Breast epithelium (tissue), 4 donors: ENCODE measurements around the gene M1AP. TPM values are rescaled to one million over a fixed set of nuclear protein-coding genes. Genes with fewer than 3 reads are reported as not detected.
"Not testable (repeated sequence)": the region's sequence is repeated elsewhere in the genome, so short reads cannot be mapped to it uniquely, and the experiment has no call there.

Experiments
- DNase-seq, 2 donors: peaks; one replicate each; pipeline ENCODE4 v3.0.0-alpha.2; 2019; ENCODE audit warnings: low spot score in 2 of 2
- H3K27ac ChIP-seq, 2 donors: fragments of 200-600 bp; sonication (generic) in 1 of 2; one replicate each; pipeline ENCODE4 v1.5.1; 2016 to 2019; ENCODE audit warnings: mild to moderate bottlenecking in 1 of 2
- H3K27me3 ChIP-seq, 2 donors: fragments of 200-600 bp; sonication (generic) in 1 of 2; one replicate each; pipeline versions ENCODE4 v1.5.1 to v1.6.0; 2017 to 2019; ENCODE audit warnings: control low read depth in 1 of 2, mild to moderate bottlenecking in 1 of 2
- H3K36me3 ChIP-seq: fragments of 200-600 bp; one replicate; pipeline ENCODE4 v1.5.1; 2019
- H3K4me1 ChIP-seq, 2 donors: fragments of 200-600 bp; sonication (generic); one replicate each; pipeline ENCODE4 v1.5.1; 2016 to 2019; ENCODE audit warnings: control low read depth in 1 of 2
- H3K4me3 ChIP-seq, 3 donors: fragments of 200-600 bp; sonication (generic); 1 replicate in 2 of 3; 2 replicates in 1 of 3; pipeline ENCODE4 v1.5.1; 2016 to 2019; ENCODE audit warnings: mild to moderate bottlenecking in 3 of 3, moderate library complexity in 2 of 3
- H3K9me3 ChIP-seq, 2 donors: fragments of 200-600 bp; sonication (generic) in 1 of 2; one replicate each; pipeline ENCODE4 v1.5.1; 2016 to 2019; ENCODE audit warnings: control low read depth in 1 of 2
- POLR2A ChIP-seq: fragments of 450-650 bp; IDR thresholded peaks from one replicate; pipeline ENCODE4 v1.6.1; 2016; ENCODE audit warnings: antibody characterized with exemption, mild to moderate bottlenecking, moderate library complexity
- POLR2AphosphoS5 ChIP-seq, 3 donors: sonication (generic); formaldehyde crosslinking; IDR thresholded peaks; one replicate each; pipeline ENCODE4 v1.6.1; 2017; ENCODE audit warnings: antibody characterized with exemption in 3 of 3
- intact Hi-C: fragments of 100-400 bp; cut with DNase I; formaldehyde crosslinking; loops from one replicate; pipeline ENCODE4 v1.15.1; 2023; ENCODE audit warnings: low total_unique reads
- total RNA-seq, 3 donors: library from RNA; depleted of rRNA; stranded (reverse); fragments of >200 nt; gene quantifications; one replicate each; pipeline ENCODE4 v1.1.0, GENCODE V29; 2016
- TF ChIP-seq, protein P1 (sequence below), 3 donors: fragments of 450-650 bp; IDR thresholded peaks; one replicate each; pipeline ENCODE4 v1.5.1; 2016 to 2017; ENCODE audit warnings: antibody characterized with exemption in 3 of 3, mild to moderate bottlenecking in 3 of 3, moderate library complexity in 3 of 3

M1AP gene
- total RNA-seq, 3 donors from 2014 or later, result 0.29 to 3.4 (median 0.66) TPM

- TF ChIP-seq, protein P1, sequence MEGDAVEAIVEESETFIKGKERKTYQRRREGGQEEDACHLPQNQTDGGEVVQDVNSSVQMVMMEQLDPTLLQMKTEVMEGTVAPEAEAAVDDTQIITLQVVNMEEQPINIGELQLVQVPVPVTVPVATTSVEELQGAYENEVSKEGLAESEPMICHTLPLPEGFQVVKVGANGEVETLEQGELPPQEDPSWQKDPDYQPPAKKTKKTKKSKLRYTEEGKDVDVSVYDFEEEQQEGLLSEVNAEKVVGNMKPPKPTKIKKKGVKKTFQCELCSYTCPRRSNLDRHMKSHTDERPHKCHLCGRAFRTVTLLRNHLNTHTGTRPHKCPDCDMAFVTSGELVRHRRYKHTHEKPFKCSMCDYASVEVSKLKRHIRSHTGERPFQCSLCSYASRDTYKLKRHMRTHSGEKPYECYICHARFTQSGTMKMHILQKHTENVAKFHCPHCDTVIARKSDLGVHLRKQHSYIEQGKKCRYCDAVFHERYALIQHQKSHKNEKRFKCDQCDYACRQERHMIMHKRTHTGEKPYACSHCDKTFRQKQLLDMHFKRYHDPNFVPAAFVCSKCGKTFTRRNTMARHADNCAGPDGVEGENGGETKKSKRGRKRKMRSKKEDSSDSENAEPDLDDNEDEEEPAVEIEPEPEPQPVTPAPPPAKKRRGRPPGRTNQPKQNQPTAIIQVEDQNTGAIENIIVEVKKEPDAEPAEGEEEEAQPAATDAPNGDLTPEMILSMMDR (IDR thresholded peaks at IDR 0.05), result no peak
- no peak for TF ChIP-seq POLR2A
- no peak for TF ChIP-seq POLR2AphosphoS5 (IDR thresholded peaks at IDR 0.05)
Observed at GRCh38 chr2:74567881-74568280, 80.2 kb downstream of the M1AP start.

DNA sequence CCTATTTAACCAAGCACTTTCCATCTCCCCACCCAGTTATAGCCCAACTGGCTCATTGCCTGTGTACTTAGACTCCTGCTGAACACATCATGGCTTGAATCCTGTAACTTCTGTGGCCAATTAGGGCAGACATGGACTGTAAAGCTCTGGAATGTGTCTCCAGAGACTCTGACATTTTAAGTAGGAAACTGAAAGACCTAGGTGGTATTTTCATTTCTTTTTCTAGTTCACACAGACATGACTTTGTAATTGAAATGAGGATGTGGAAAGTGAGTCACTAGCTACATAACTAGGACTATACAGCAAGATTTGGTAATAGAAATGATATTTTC lies 81.4 kb downstream of the M1AP start:
- H3K27me3 ChIP-seq, result no peaks in the 10 kb centered on the region
- intact Hi-C loops, result no loop called here
- no peaks in the 10 kb centered on the region for H3K9me3 ChIP-seq
- no peaks in the 10 kb centered on the region for H3K36me3 ChIP-seq
- H3K4me3 ChIP-seq, result no peak overlapping the region
- H3K4me1 ChIP-seq, result no peaks in the 10 kb centered on the region
- TF ChIP-seq POLR2AphosphoS5 (IDR thresholded peaks at IDR 0.05), result no peak
- TF ChIP-seq, protein P1 (IDR thresholded peaks at IDR 0.05), result no peak
- no peak for TF ChIP-seq POLR2A
- no peak for DNase-seq
- no peak overlapping the region for H3K27ac ChIP-seq

More at GRCh38 chr2:74567881-74568280, 80.2 kb downstream of the M1AP start:
- no peak for DNase-seq
- Histone ChIP-seq H3K27me3 (no peaks in the 10 kb centered on the region), H3K4me1 (no peaks in the 10 kb centered on the region), H3K9me3 (no peaks in the 10 kb centered on the region), H3K4me3 (no peak overlapping the region), H3K27ac (peak overlapping the region in 1 of 2 donors; percentile 48), H3K36me3 (no peaks in the 10 kb centered on the region)
- intact Hi-C loops, result no loop called here

- Histone ChIP-seq H3K27ac (no peak overlapping the region), H3K27me3 (no peaks in the 10 kb centered on the region), H3K4me1 (no peaks in the 10 kb centered on the region), H3K36me3 (no peaks in the 10 kb centered on the region), H3K9me3 (no peaks in the 10 kb centered on the region), H3K4me3 (no peak overlapping the region)
- TF ChIP-seq POLR2A, result no peak
- TF ChIP-seq, protein P1 (IDR thresholded peaks at IDR 0.05), result no peak
- no peak for TF ChIP-seq POLR2AphosphoS5 (IDR thresholded peaks at IDR 0.05)
- DNase-seq, result no peak
- intact Hi-C loops, result no loop called here
Observed at GRCh38 chr2:74566076-74566753, 81.9 kb downstream of the M1AP start.

GRCh38 chr2:74564222-74564621 lies 83.9 kb downstream of the M1AP start:
- no peaks in the 10 kb centered on the region for H3K27me3 ChIP-seq
- H3K4me3 ChIP-seq, result no peak overlapping the region
- no peaks in the 10 kb centered on the region for H3K36me3 ChIP-seq
- no peak for DNase-seq
- H3K27ac ChIP-seq, result no peak overlapping the region
- intact Hi-C loops, result no loop called here
- no peaks in the 10 kb centered on the region for H3K9me3 ChIP-seq
- H3K4me1 ChIP-seq, result peaks cover 0 to 9% of the 10 kb centered on the region in 2 donors
- TF ChIP-seq POLR2AphosphoS5 (IDR thresholded peaks at IDR 0.05) (no peak), POLR2A (no peak)
- TF ChIP-seq, protein P1 (IDR thresholded peaks at IDR 0.05), result no peak

DNA sequence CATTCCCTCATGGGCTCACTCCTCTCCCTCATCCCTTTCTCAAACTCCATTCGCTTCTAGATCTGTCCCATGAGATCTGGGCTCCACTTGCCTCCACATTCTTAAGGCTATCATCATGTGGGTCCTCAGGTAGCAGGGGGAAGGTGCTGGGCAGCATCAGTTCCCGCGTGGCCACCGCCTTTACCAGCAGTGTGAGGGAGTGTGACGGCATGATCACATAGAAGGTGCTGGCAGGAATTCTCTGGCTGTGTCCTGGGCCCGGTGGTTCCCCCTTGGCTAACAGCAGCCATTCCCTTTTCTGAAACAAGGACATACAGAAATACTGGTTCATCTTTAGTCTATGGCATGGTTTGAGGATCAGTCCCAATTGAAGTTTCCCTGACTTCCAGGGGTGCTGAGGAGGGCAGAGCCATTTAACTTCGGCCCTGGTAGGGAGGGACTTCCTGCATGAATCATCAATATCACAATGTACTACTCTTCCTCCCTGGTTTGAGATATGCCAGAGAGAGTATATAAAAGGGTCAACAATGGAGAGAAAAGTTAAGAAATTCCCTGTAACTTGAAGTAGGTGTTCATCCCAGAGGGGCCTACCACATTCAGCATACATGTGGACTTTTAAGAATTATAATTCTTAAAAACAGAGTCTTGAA lies 85.9 kb downstream of the M1AP start:
- Histone ChIP-seq H3K4me1 (peaks cover 0 to 9% of the 10 kb centered on the region in 2 donors), H3K27ac (no peak overlapping the region), H3K4me3 (no peak overlapping the region), H3K36me3 (no peaks in the 10 kb centered on the region), H3K27me3 (no peaks in the 10 kb centered on the region), H3K9me3 (no peaks in the 10 kb centered on the region)
- intact Hi-C loops, result no loop called here
- TF ChIP-seq POLR2AphosphoS5 (IDR thresholded peaks at IDR 0.05), result no peak
- no peak for TF ChIP-seq POLR2A
- TF ChIP-seq, protein P1 (IDR thresholded peaks at IDR 0.05), result no peak
- DNase-seq, result no peak

GRCh38 chr2:74561022-74561421 lies 87.1 kb downstream of the M1AP start:
- H3K4me3 ChIP-seq, H3K9me3 ChIP-seq, intact Hi-C loops, DNase-seq, H3K36me3 ChIP-seq, H3K4me1 ChIP-seq, H3K27me3 ChIP-seq: not testable (repeated sequence)
- H3K27ac ChIP-seq, result peak overlapping the region; percentile 55 to 64
